ENCODE data around the gene HNRNPA3.
"Not testable (repeated sequence)": the region's sequence is repeated elsewhere in the genome, so short reads cannot be mapped to it uniquely, and the experiment has no call there.

The HNRNPA3 gene

DNA sequence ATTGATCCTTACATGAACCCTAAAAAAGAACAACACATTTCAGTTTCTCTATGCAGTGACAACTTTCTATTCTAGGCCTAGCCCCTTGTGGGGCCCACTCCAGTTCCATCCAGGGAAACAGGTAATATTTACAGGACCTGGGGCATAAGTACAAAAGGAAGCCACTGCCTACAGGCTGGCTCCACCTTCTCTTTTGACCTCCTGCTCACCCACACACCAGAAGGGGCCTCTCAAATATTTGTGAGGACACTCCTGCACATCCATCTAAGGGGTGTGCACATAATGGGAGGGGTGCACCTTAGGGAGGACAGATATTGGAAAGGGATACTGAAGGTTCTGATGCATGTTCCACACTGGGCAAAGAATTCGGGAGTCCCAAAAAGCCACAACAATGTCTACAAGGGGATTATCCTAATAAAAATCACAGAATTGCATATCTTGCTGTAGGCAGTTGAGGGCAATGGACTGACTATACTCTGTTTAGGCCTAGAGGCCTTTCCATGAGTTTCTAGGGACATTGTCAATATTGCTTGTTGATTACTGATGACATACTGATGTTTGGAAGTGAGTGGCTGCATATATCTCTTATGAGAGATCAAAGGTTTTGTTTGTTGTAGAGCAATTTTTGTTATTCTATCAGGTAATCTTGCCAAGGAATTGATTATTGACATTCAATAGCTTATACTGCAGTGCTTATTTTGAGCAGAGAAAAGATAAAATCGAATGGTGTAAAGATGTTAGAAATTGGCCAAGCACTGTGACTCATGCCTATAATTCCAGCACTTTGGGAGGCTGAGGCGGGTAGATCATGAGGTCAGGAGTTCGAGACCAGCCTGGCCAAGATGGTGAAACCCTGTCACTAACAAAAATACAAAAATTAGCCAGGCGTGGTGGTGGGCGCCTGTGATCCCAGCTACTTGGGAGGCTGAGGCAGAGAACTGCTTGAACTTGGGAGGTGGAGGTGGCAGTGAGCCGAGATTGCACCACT is 23.8 kb upstream of the HNRNPA3 start:
- no peak for DNase-seq

DNA sequence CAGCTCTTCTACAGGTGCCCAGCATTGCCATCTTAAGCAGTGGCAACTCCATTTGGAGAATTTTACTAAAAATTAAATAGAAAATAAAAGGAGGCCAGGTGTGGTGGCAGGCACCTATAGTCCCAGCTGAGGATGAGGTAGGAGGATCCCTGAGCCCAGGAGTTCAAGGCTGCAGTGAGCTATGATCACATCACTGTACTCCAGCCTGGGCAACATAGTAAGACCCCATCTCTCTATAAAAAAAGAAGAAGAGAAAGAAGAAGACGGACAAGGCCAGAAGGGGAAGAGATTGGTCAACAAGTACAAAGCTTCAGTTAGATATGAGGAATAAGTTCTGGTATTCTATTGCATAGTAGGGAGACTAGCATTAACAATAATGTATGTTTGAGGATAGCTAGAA is 21.7 kb upstream of the HNRNPA3 start:
- DNase-seq: no peak

DNA sequence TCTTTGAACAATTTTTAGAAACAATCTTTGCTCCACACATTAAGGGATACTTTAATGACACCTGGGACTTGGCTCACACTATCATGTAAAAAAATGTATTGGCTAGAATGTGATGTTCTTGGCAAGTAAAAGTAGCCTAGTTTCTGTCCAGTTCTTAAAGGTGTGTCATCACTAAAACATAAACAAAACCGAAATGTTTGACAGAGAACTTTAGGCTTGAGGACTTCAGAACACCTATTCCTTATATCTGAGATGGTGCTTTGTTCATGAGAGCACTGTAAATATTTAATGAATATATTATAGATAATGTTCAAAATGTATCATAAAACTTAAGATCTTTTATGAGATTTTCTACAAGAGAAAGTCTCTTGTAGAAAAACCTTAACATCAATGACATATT is 19.8 kb upstream of the HNRNPA3 start:
- no peak for DNase-seq

DNA sequence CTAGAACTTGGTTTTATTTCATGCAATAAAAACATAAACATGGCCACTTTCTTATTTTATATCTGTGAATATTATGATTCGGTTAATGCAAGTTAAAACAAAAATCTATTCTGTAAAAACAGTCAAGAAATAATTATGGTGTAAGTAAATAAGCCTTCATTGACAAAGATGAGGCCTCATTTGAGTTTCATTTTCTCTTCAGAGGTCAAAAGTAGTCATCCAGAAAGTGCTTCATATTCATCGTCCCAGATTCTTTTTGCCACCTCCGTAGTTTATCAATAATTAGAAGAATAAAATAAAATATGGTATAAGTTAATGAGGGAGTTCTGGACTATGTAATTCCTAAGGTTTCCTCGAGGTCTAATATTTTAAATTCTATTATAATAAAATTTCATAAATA is 19.4 kb upstream of the HNRNPA3 start:
- DNase-seq: no peak

DNA sequence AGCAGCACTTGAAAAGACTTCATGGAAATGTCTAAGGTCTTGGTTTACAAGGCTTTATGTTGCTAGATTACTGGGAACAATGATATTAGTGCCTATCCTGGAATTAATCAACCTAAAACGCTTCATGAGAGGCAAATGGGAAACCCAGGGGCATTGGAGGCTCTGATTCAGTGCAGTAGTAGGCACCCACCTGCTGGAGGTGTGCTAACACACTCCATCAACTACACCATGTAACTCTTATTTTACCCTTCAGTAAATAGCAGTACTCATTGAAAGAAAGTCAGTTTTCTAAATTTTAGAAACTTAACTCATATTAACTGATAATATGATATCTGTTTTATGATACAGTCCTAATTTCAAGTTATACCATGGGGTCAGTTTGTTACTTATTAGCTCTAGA is 17.4 kb upstream of the HNRNPA3 start:
- no peak for DNase-seq

DNA sequence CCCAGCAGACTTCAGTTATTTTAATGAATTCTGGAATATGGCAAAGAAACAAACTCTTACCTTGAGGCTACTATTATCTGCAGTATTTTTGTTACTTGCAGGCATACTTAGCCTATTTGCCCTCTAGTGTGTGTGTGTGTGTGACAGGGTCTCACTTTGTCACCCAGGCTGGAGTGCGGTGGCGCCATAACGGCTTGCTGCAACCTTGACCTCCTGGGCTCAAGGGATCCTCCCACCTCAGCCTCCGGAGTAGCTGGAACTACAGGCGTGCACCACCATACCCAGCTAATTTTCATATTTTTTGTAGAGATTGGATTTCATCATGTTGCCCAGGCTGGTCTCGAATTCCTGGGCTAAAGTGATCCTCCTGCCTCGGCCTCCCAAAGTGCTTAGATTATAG is 12.2 kb upstream of the HNRNPA3 start:
- DNase-seq: not testable (repeated sequence)

DNA sequence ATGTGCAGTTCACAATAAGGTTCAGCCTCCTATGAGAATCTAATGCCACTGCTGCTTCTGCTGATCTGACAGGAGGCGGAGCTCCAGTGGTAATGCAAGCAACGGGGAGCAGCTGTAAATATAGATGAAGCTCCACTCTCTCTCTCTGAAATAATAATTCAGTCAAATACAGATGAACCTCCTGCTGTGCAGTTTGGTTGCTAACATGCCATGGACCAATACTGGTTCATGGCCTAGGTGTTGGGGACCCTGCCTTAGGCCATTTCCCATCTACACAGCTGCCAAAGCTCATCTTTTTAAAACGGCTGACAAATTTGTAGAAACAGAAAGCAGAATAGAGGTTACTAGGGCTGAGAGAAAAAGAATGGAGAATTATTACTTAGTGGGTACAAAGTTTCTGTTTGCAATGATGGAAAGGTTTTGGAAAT is 10.7 kb upstream of the HNRNPA3 start:
- no peak for DNase-seq

DNA sequence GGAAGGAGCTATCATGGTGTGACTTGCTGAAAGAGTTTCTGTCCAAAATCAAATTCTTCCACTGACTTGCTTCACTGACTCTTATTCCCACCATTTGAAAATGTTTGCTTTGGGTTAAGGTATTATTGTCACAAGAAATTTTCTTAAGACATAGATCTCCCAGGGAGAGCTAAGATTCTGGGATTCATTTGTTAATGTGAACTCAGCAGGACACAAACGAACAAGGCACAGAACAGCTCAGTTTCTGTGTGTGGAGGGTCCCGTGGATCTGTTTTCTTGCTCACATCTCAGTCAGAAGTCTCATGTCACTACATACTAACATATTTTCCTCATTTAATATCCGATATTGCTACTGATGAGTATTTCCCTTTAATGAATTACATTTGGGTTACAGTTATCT is 8.2 kb upstream of the HNRNPA3 start:
- no peak for DNase-seq

DNA sequence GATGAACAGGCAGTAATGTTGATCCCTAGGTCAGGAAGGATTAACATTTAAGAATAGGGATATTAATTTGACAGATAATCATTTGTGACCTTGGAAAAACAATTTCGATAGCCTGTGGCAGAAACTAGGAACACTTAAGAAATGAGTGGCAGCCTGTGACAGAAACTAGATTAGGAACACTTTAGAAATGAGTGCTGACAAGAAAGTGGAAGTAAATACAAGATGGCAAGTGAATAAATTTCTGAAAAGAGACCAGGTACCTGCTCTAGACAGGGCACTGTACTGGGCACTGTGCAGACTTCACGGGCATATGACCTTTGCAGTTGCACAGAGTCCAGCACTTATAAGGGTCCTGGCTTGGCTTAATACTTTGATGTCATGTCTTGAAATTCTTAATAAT is 5.5 kb upstream of the HNRNPA3 start:
- DNase-seq: no peak

DNA sequence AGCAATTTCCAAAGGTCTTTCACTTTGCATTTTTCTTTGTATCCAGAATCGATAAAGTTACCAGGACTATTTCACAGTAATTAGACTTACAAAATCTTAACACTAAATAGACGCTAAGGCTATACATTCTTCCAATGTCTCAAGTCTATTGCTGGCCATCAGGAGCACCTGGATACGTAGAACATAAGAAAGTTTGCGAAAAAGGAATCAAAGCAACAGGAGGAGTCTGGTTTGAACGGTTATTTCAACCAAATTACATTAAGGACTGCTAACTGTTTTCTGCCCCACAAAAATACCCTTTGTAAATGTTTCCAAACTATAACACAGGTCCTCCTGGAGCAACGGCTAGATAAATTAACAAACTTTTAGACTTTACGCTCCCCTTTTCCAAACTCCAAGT is 1.4 kb upstream of the HNRNPA3 start:
- no peak for DNase-seq

DNA sequence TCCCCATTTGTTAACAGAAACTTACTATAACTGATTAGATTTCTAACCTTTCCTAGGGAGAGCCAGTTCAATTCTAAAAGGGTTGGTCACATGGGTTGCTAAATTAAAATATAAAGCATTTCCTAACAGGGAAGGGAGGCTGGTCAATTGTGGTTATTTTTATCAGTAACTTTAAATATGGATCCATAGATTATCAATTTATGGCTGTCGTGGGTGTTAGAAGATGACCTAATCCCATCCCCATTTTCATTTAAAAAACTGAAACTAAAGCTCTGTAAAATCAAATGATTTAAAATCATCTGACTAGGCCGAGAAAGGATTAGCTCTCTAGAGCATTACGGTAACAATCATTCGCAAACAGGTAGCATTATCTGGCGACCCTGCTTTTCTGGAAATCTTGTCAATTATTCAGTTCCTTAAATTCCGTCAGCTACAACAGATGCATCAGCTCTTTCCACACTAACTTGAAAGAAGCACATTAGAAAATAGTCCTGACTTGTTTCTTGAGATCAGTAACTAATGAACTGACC is 953 bp upstream of the HNRNPA3 start:
- no peak for DNase-seq

DNA sequence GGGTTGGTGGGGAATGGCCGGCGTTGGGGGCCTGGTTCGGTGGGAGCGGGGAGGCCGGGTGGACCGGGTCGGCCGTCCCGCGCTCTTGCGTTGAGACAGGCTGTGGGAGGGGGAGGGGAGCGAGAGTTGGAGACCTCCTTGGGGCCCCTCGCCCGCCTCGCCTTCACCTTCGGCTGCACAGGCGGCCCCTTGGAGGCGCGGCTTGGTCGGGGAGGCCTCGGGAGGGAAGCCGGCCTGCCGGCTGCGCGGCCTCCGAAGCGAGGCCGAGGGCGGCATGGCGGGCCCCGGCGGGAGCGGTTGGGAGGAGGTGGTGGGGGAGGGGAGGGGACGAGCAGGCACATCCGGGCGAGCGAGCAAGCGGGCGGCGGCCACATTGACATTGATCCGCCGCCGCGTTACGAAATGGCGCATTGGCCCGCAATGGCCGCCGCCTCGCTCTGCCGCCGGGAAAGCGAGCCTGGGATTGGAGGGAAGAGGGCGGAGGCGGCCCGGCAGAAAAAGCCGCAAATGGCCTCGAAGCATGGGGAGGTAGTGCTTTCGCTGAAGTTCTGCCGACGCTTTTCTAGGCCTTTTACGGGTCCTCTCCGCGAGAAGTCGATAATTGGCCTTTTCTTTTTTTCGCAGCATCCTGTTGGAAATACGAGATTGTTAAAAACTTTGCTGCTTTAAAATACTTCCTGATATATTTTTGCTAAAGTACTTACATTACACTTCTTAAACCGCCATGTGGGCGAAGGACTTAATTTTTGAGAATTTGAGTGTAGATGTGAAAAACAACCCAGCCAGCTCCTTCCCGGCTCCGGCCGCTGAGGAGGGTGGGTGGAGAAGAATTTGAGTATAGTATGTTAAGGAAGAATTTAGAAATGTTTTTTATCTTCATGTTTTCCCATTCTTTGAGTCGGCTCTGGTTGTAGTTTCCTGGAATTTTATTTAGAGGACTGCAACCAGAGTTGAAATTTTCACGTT is 580 bp downstream of the HNRNPA3 start:
- DNase-seq: peak; percentile 92

DNA sequence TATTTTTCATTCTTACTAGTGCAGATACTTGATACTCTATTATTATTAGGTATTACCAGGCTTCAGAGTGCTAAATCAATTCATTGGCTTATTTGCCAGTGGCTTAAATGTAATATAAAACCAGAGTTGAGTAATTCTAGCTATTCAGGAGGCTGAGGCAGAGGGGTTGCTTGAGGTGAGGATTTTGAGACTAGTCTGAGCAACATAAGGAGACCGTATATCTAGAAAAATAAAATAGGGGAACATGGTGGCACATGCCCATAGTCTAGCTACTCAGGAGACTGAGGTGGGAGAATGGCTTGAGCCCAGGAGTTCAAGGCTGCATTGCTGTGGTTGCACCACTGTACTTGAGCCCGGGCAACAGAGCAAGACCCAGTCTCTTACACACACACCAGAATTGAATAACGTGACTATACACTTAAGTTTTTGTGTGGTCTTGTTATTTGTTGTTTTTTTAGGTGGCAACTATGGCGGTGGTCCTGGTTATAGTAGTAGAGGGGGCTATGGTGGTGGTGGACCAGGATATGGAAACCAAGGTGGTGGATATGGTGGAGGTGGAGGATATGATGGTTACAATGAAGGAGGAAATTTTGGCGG is 4.8 kb downstream of the HNRNPA3 start:
- DNase-seq: no peak

DNA sequence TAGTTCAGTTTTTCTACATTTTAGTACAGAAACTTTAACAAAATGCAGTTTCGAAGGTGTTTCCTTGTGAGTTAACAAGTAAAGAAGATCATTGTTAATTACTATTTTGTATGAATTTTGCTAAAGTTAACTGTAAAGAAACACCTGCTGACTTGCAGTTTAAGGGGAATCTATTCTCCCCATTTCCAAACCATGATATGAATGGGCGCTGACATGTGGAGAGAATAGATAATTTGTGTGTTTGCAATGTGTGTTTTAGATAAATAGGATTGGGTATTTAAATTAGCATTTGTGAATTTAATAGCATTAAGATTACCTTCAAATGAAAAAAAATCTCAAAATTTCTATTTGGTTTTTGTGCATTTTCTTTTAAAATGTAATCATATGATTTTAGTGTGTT is 7.2 kb downstream of the HNRNPA3 start:
- not testable (repeated sequence) for DNase-seq

DNA sequence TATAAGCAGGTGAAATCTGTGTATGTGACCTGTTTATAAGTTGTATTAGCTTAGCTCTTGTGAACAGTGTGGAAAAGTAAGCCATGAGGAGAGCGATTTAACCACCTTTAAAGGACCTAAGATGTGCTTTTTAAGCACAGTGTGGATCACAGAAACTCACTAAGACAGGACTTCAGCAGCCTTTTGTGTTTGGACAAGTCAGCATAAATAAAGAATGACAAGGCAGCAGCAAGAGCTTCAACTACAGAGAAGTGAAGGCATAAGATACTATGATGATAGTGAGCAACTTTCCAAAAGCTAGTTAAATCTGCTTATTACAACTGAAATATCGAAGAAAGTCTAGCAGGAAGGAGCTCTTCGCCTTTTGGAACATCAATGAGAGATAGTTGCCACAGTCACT is 8.9 kb downstream of the HNRNPA3 start:
- no peak for DNase-seq

DNA sequence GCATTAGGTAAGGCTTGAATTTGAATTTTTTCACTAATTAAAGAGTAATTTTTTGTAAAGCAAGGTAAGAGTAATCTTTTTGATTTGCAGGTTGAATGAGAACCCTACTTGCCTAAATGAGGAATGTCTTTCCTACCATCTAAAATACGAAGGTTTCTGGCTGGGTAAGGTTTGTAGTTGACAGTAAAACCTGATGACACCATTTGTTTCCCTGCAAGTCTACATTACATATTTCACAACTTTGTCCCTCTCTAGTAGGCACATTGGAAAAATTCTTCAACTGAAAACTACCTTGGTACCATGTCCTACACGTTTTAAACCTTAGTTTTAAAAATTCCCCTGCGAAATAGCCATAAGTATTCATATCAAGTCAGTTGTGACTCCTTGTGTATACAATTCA is 9.4 kb downstream of the HNRNPA3 start:
- no peak for DNase-seq

DNA sequence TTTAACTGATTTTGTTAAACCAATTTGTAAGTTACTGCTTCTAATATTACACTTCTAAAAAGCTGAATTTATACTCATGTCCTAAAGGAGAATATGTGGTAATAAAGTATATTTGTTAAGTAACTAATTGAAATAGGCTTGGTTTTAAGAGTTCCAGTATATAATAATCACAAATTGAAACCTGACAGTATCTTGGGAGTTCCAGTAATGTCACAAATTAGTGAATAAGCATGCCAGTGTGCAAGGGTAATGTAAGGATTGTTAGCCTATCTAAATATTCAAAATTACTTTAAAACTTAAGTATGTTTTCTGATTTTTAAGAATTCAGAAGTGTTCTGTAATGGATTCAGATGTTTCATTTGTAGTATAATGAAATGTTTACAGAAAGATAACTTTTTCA is 10.8 kb downstream of the HNRNPA3 start:
- not testable (repeated sequence) for DNase-seq

DNA sequence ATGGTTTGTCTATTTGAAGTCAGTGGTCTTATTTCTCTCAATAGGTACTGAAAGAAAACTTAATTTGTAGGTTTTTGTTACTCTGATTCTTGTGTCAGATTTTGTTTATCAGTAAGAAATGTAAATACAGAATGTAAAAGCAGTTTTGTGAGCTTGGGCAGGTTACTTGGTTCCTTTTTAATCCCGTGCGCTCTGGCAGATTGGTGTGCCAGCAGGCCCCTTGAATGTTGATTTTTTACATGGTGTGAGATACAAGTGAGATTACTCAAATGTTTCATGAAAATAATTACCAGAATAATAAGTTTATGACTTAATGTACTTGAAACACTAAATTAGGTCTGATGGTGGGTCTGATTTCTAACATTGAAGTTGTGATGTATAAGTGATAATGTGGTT is 13.4 kb downstream of the HNRNPA3 start:
- no peak for DNase-seq

DNA sequence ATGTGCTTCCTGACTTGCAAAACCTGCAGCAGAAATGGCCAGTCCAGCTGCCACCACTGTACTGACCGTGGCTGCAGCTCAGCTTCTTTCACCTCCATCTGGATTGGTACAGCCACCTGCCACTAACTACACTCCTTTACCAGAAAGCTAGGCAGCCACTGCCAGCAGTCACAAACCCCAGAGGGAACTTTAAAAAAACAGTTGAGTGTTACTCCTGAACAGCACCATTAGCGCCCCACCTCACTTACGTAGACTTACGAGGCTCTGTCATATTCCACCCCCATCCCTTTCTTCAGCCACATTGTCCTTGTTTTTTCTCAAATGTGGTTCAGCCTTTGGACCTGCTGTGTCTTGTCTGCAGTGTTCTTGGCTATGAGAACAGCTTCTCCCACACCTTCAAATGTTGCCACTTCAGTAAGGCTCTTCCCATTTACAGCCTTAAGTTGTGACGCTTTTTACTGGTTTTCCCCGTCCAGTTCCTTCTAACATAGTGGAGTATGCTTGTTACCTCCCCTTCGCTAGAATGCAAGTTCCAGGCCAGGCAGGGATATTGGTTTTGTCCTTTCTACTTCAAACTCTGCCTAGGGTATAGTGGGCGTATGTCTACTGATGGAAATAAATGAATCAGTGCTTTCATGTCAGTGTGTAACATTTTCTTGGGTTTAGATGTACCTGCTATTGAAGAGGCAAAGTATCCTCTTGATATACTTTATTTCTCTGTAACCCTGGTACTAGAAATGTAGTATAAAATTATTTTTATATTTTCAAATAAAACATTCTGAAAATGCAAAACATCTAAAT is 17.0 kb downstream of the HNRNPA3 start:
- DNase-seq: no peak

DNA sequence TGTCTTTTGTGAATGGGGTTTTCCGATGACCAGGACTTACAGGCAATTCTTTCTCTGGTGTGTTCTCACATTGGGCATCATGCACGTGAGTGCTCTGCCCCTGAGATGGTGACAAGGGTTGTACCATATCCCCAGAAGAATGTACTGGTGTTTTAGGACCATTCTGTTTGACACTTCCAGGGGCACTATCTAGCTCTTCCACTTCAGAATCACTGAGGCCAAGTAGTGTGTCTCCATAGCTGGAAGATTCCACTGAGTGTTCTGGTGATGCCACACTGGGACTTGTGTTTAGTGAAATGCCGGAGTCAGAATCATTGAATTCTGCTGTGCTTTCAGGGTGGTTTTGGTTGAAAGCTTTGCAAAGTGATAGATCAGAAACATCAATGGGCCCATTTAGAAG is 18.7 kb downstream of the HNRNPA3 start:
- DNase-seq: no peak

DNA sequence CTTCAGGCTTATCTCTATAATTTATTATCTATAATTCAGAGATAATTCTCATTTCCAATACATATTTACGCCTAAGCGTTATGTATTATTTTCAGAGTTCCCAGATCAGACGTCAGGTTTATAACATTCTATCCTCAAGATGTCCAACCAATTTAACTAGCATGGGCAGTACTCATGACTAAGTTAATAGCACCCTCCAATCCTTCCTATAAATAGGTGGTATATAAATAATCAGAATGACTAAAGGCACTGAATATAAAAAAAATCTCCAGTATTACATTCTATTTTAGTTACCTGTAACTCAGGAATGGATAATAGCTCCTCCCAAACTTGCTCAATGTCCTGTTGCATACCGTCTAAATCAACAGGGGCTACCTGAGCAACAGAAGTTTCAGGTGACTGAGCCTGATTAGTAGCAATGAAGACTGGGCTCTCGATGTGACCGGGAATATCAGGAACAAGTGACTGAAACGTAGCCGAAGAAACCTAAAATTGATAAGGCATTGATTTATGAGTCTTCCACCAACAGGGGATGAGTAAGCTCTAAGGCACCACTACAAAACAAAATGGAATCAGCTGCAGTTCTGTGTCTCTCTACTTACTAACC is 19.6 kb downstream of the HNRNPA3 start:
- DNase-seq: no peak

DNA sequence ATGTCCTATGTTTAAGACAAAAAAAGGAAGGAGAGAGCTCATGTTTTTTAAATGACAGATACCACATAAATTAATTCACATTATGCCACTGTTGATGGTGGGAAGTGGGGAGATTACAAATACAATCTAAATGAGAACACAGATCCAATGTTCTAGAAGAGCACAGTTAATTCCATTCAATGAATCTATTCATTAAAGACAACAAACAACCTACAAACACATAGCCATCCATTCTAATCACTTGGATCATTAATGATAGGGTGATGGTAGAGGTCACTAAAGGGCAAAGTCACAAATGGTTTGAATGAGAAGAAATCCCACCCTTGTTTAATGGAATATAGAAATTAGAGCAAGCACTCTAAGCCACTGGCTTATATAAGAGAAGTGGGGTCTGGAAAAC is 21.7 kb downstream of the HNRNPA3 start:
- no peak for DNase-seq

Data from stimulated activated CD4-positive, alpha-beta T cell treated with anti-CD3 and anti-CD28 coated beads, Interleukin-12 subunit alpha, Interleukin-12 subunit beta, amount 100 ng/mL, for 4 hours (primary cell).